Dendritic cell treated with granulocyte-macrophage colony-stimulating factor and Interleukin-4, amounts not matched to agents 40 ng/mL and 50 ng/mL, for 4 days (primary cell): ENCODE results near the gene BRCC3.
A peak's percentile ranks its signal among the peaks of the same experiment; 100 is the strongest.

ENCODE experiments used
- H3K27ac Mint-ChIP-seq: one replicate; pipeline ENCODE4 v1.8.0; 2022; ENCODE audit warnings: mild to moderate bottlenecking, mixed read lengths
- H3K27me3 Mint-ChIP-seq: one replicate; pipeline ENCODE4 v1.8.0; 2022; ENCODE audit warnings: mild to moderate bottlenecking, mixed read lengths
- H3K36me3 Mint-ChIP-seq: one replicate; pipeline ENCODE4 v1.8.0; 2022; ENCODE audit warnings: low read depth, mixed read lengths
- H3K4me1 Mint-ChIP-seq: one replicate; pipeline ENCODE4 v1.8.0; 2022; ENCODE audit warnings: low read depth, mixed read lengths
- H3K4me3 Mint-ChIP-seq: one replicate; pipeline ENCODE4 v1.8.0; 2022; ENCODE audit warnings: mild to moderate bottlenecking, moderate library complexity, mixed read lengths
- H3K9me3 Mint-ChIP-seq: one replicate; pipeline ENCODE4 v1.8.0; 2022; ENCODE audit warnings: mixed read lengths
- intact Hi-C: fragments of 100-400 bp; cut with micrococcal nuclease; formaldehyde crosslinking; loops from one replicate; pipeline ENCODE4 v1.15.0; 2022

BRCC3 gene

GRCh38 chrX:155070975-155071693 lies at the start of gene BRCC3, which contains the start of the genes CMC4 and MTCP1:
Gene BRCC3, plus strand, starts transcription at chrX:155071508. Its CDS starts 20 bp downstream, at chrX:155071528.
Gene CMC4, minus strand, starts transcription at chrX:155071136. Its CDS starts 7,113 bp downstream, at chrX:155064023.
Gene MTCP1, minus strand, starts transcription at chrX:155071136. Its CDS starts 5,126 bp downstream, at chrX:155066010.
- no peaks in the 10 kb centered on the region for H3K9me3 Mint-ChIP-seq
- H3K4me1 Mint-ChIP-seq = peaks cover 44% of the 10 kb centered on the region
- peaks cover 42% of the 10 kb centered on the region for H3K36me3 Mint-ChIP-seq
- H3K27me3 Mint-ChIP-seq = no peaks in the 10 kb centered on the region
- intact Hi-C loops = no loop called here
- H3K27ac Mint-ChIP-seq = peak within 1 kb of the TSS; percentile 97
- H3K4me3 Mint-ChIP-seq = peak within 1 kb of the TSS; percentile 86

GRCh38 chrX:155022585-155022984 lies 48.7 kb upstream of the BRCC3 start, which contains the start of gene F8:
Gene F8, minus strand, starts transcription at chrX:155022723. Its CDS starts 171 bp downstream, at chrX:155022552.
- Mint-ChIP-seq H3K27ac (no peak within 1 kb of the TSS), H3K27me3 (no peaks in the 10 kb centered on the region), H3K9me3 (no peaks in the 10 kb centered on the region), H3K36me3 (no peaks in the 10 kb centered on the region), H3K4me1 (peaks cover 20% of the 10 kb centered on the region), H3K4me3 (no peak within 1 kb of the TSS)
- intact Hi-C loops = loop anchor here (5.0 kb wide), 1 partner anchor 45 kb away; no protein-coding TSS in a partner anchor

DNA sequence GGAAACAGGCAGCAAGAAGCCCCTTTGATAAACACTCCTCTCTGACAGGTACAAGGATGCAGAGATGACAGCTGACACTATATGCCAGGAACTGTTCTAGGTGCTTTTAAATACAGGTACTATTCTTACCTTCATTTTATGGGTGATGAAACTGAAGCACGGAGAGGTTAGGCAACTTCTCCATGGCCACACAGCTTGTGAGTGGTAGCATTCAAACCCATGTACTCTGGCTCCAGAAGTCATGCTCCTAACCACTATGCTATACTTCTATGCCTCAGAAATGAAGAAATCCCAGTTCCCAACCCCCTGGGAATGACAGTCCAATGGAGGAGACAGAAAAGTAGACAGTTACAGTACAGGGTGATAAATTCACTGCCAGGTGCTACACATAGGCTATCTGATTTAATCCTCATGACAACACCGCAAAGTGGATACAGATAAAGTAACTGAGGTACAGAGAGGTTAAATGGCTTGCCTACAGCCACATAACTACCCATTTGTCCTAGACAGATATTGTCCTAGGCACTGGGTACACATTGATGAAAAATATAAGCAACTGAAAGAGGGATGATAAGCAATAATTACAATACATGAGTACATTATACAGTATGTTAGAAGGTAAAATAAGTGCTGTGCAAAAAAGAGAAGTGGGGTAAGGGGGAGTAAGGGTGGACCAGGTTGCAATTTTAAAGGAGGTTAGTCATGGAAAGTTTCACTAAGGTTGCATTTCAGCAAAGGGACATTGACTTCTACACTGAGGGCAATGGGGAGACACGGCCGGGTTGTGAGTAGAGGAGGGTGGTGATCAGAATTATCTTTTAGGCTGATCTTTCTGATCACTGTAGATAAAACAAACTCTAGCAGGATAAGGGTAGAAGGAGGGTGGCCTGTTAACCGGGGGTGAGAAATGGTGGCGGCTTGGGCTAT lies 47.1 kb upstream of the BRCC3 start:
- intact Hi-C loops = loop anchor here (5.0 kb wide), 1 partner anchor 43 kb away; no protein-coding TSS in a partner anchor
- Mint-ChIP-seq H3K9me3 (no peaks in the 10 kb centered on the region), H3K4me1 (peaks cover 26% of the 10 kb centered on the region), H3K27me3 (no peaks in the 10 kb centered on the region), H3K4me3 (no peak overlapping the region), H3K27ac (peak overlapping the region; percentile 45), H3K36me3 (no peaks in the 10 kb centered on the region)

- peak overlapping the region; percentile 66 for H3K4me3 Mint-ChIP-seq
- intact Hi-C loops = no loop called here
- H3K4me1 Mint-ChIP-seq = peaks cover 31% of the 10 kb centered on the region
- peak overlapping the region; percentile 85 for H3K27ac Mint-ChIP-seq
- H3K36me3 Mint-ChIP-seq = no peaks in the 10 kb centered on the region
- H3K27me3 Mint-ChIP-seq = no peaks in the 10 kb centered on the region
- H3K9me3 Mint-ChIP-seq = no peaks in the 10 kb centered on the region
Measured at GRCh38 chrX:155026420-155026726, 44.9 kb upstream of the BRCC3 start.

DNA sequence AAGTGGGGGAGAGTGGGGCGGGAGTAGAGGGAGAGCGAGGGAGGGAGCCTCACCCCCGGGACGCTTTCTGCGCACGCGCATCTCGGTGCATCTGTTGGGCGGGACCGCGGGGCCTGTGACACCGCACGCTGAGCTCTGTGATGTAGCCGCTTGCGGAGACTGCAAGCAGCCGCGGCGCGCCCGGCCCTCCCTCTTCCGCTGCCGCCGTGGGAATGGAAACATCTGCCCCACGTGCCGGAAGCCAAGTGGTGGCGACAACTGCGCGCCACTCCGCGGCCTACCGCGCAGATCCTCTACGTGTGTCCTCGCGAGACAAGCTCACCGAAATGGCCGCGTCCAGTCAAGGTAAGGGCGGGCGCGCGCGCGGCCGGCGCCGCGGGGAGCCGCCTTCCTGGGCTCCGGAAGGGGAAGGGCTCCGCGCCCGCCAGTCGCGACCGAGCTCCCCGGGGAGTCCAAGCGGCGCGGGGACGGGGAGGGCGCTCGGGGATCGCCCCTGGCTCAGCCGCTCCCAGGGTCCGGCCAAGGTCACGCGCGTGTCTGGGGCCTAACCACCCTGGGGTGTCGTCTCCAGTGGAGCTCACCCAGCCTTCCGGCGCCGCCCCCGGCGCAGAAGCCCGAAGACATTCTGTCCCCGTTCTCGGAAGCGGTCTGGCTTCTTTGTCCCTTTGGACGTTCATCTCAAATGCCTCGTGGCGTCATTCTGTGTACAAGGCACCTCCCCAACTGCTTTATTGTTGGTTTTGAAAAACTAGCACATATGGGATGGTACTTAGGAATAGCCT lies 44.4 kb upstream of the BRCC3 start, which contains the start of gene FUNDC2:
TSS of gene FUNDC2 (plus strand) at position 118 of the 782 bp plus-strand sequence. CDS start at position 213, 95 bp downstream.
- H3K4me3 Mint-ChIP-seq = peak within 1 kb of the TSS; percentile 74
- H3K36me3 Mint-ChIP-seq = no peaks in the 10 kb centered on the region
- no peaks in the 10 kb centered on the region for H3K9me3 Mint-ChIP-seq
- intact Hi-C loops = no loop called here
- H3K27ac Mint-ChIP-seq = peak within 1 kb of the TSS; percentile 85
- H3K27me3 Mint-ChIP-seq = no peaks in the 10 kb centered on the region
- peaks cover 31% of the 10 kb centered on the region for H3K4me1 Mint-ChIP-seq

- Mint-ChIP-seq H3K4me1 (peaks cover 25% of the 10 kb centered on the region), H3K9me3 (no peaks in the 10 kb centered on the region), H3K36me3 (no peaks in the 10 kb centered on the region)
Measured at GRCh38 chrX:155027509-155028066, 43.7 kb upstream of the BRCC3 start.

GRCh38 chrX:155028129-155028528 lies 43.2 kb upstream of the BRCC3 start:
- Mint-ChIP-seq H3K36me3 (no peaks in the 10 kb centered on the region), H3K4me3 (peak overlapping the region; percentile 74), H3K27me3 (no peaks in the 10 kb centered on the region), H3K4me1 (peaks cover 22% of the 10 kb centered on the region), H3K9me3 (no peaks in the 10 kb centered on the region), H3K27ac (peak overlapping the region; percentile 85)
- intact Hi-C loops = no loop called here

More at GRCh38 chrX:155027509-155028066, 43.7 kb upstream of the BRCC3 start:
- Mint-ChIP-seq H3K4me3 (peak overlapping the region; percentile 74), H3K27ac (peak overlapping the region; percentile 85), H3K27me3 (no peaks in the 10 kb centered on the region)
- intact Hi-C loops = no loop called here

GRCh38 chrX:155028877-155029291 lies 42.4 kb upstream of the BRCC3 start:
- peaks cover 18% of the 10 kb centered on the region for H3K4me1 Mint-ChIP-seq
- H3K4me3 Mint-ChIP-seq = no peak overlapping the region
- no peaks in the 10 kb centered on the region for H3K27me3 Mint-ChIP-seq
- no peaks in the 10 kb centered on the region for H3K36me3 Mint-ChIP-seq
- H3K27ac Mint-ChIP-seq = no peak overlapping the region
- intact Hi-C loops = no loop called here
- no peaks in the 10 kb centered on the region for H3K9me3 Mint-ChIP-seq

DNA sequence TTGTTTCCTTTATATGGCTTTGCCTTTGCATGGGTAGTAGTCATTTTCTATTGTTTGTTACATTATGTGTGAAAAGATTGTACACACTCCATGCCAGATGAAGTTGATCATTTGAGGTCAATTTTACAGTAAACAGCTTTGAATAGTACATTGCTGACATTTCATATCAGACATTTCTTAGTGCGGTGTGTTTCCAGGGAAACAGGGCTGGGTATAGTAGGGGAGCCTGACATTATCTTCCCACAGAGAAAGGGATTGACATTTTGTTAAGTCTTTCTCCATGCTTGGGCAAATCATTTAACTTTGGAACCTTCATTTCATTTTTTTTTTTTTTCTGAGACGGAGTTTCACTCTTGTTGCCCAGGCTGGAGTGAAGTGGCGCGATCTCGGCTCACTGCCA lies 39.7 kb upstream of the BRCC3 start:
- Mint-ChIP-seq H3K4me1 (peaks cover 11% of the 10 kb centered on the region), H3K27me3 (no peaks in the 10 kb centered on the region), H3K9me3 (no peaks in the 10 kb centered on the region), H3K27ac (no peak overlapping the region), H3K36me3 (peaks cover 17% of the 10 kb centered on the region), H3K4me3 (no peak overlapping the region)
- intact Hi-C loops = no loop called here

GRCh38 chrX:155035688-155036087 lies 35.6 kb upstream of the BRCC3 start:
- Mint-ChIP-seq H3K4me3 (no peak overlapping the region), H3K36me3 (peaks cover 28% of the 10 kb centered on the region), H3K4me1 (peaks cover 5% of the 10 kb centered on the region), H3K27me3 (no peaks in the 10 kb centered on the region), H3K27ac (no peak overlapping the region), H3K9me3 (no peaks in the 10 kb centered on the region)
- intact Hi-C loops = no loop called here

DNA sequence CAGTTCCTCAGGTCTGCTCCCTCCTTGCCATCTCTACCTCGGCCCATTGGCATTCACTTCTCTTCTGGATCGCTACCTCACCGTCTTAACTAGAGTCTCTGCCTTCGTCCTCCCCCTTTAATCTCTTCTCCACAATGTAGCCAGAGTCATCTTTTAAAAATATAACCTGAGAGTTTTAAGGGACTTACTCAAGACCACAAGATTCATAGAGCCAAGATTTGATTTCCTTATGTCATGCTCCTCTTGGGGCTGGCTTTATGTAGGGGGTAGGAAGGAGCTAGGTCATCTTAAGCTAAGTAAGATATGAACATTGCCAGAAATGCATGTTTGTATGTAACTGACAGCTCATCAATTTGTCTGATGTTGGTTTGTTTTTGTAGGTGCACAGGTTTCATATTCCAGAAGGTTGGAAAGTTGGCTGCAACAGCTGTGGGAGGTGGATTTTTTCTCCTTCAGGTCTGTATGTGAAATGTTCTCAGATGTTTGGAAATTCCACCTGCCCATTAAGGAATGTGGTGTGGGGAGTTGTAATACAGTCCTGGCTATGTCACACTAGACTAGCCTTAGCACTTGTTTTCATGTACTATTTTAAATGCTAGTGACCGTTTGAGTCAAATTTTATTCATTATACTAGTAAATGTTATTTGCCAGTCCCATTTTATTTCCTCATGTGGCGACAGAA lies 25.0 kb upstream of the BRCC3 start:
- Mint-ChIP-seq H3K36me3 (peaks cover 33% of the 10 kb centered on the region), H3K4me3 (no peak overlapping the region), H3K27ac (no peak overlapping the region), H3K9me3 (no peaks in the 10 kb centered on the region), H3K4me1 (peaks cover 12% of the 10 kb centered on the region), H3K27me3 (no peaks in the 10 kb centered on the region)
- intact Hi-C loops = no loop called here

GRCh38 chrX:155046811-155047528 lies 24.3 kb upstream of the BRCC3 start:
- Mint-ChIP-seq H3K4me3 (no peak overlapping the region), H3K27me3 (no peaks in the 10 kb centered on the region), H3K9me3 (no peaks in the 10 kb centered on the region), H3K27ac (no peak overlapping the region), H3K36me3 (peaks cover 40% of the 10 kb centered on the region), H3K4me1 (peaks cover 12% of the 10 kb centered on the region)
- intact Hi-C loops = no loop called here
